ENCODE measurements around the gene ZIC5. TPM values are rescaled to one million over a fixed set of nuclear protein-coding genes. Genes with fewer than 3 reads are reported as not detected.

The ZIC5 gene
- total RNA-seq, 4 donors from 2014 or later = 0.19 TPM; not detected in 3

- TF ChIP-seq CTCF (IDR thresholded peaks at IDR 0.05; ENCODE audit: low read depth) = no peak
Measured at GRCh38 chr13:99959540-99960230, 11.9 kb downstream of the ZIC5 start.

GRCh38 chr13:99959127-99959539 lies 12.4 kb downstream of the ZIC5 start:
- no peak for TF ChIP-seq CTCF (IDR thresholded peaks at IDR 0.05; ENCODE audit: low read depth)

DNA sequence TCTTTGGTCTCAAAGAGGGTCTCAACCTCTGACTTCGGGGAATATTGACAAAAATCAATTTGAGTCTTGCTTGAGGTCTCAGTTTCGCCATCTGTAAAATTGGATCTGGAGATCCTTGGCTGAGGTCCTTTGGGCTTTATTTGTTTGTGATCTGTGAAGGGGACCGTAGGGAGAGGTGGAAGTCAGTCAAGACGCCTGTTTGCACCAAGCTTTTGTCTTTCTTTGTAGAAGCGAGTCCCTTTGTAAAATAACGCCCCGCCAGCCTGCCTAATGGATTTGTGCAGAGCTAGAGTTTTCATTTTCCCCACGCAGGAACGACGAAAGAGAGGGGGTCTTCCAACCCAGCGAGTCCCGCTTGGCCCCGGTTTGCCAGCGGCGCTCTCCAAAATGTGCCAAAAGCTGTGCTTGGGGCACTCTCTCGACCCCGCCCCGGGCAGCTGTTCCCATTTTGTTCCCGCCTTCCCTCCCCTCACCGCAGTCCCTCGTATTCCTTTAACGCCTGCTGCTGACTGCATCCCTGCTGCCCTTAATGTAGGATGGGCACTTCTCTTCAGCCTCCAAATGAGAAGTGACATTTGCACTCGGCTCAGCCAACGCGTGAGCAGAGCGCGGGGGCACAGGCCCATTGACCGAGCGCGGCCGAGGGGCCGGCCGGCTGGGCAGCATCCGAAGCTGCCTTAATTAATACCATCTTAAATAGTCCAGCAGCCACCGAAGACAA lies 13.0 kb downstream of the ZIC5 start:
- TF ChIP-seq CTCF (IDR thresholded peaks at IDR 0.05; ENCODE audit: low read depth) = no peak

DNA sequence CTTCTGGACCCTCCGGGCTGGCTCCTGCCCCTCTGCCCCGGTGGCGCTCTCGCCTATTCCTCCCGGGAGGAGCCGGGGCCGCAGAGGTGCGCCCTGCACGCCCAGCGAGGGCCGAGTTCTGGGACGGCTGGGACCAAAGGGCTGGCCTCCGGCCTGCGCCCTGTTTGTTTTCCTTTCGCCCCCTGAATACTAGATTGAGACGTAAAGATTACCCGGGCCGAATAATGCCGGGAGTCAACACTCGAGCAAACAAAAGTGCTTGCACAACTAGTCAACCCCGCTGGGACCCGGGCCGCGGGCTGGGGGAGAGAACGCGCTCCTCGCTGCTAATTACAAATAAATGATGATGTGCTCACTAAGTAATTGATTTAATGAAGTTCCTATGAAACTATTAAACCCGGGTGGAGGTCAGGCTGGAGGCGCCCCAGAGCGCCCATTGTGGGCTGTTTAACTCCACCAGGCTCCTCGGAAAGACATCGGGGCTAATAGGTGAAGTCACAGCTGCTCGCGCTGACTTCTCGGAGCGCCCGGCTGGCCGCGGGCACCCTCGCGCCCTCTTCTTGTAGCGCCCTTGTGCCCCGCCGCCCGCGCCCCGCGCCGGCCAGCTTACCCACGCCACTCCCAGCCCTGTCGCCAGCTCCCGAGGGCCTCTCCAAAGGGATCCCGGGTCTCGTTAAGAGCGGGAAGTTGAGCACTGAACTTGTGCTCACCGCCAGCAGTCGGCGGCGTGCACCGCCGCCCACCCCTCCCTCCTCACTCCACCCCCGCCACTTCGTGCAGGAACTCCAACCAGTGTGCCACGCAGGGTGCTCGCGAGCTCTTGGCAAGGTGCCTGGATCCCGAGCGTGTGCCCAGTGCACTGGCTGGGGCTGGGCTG lies 14.9 kb downstream of the ZIC5 start:
- no peak for TF ChIP-seq CTCF (IDR thresholded peaks at IDR 0.05; ENCODE audit: low read depth)

- TF ChIP-seq CTCF (IDR thresholded peaks at IDR 0.05; ENCODE audit: low read depth) = no peak
Measured at GRCh38 chr13:99955747-99956472, 15.7 kb downstream of the ZIC5 start.

GRCh38 chr13:99955107-99955746 lies 16.3 kb downstream of the ZIC5 start:
- no peak for TF ChIP-seq CTCF (IDR thresholded peaks at IDR 0.05; ENCODE audit: low read depth)
